NCI-H2107 (cell line): ENCODE results near the gene IRAK2.
"Not testable (repeated sequence)": the region's sequence is repeated elsewhere in the genome, so short reads cannot be mapped to it uniquely, and the experiment has no call there.

ENCODE experiments used
- DNase-seq: peaks from one replicate; lab custom pipeline; 2025; lab: John Stamatoyannopoulos, UW

Gene IRAK2, protein sequence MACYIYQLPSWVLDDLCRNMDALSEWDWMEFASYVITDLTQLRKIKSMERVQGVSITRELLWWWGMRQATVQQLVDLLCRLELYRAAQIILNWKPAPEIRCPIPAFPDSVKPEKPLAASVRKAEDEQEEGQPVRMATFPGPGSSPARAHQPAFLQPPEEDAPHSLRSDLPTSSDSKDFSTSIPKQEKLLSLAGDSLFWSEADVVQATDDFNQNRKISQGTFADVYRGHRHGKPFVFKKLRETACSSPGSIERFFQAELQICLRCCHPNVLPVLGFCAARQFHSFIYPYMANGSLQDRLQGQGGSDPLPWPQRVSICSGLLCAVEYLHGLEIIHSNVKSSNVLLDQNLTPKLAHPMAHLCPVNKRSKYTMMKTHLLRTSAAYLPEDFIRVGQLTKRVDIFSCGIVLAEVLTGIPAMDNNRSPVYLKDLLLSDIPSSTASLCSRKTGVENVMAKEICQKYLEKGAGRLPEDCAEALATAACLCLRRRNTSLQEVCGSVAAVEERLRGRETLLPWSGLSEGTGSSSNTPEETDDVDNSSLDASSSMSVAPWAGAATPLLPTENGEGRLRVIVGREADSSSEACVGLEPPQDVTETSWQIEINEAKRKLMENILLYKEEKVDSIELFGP

DNA sequence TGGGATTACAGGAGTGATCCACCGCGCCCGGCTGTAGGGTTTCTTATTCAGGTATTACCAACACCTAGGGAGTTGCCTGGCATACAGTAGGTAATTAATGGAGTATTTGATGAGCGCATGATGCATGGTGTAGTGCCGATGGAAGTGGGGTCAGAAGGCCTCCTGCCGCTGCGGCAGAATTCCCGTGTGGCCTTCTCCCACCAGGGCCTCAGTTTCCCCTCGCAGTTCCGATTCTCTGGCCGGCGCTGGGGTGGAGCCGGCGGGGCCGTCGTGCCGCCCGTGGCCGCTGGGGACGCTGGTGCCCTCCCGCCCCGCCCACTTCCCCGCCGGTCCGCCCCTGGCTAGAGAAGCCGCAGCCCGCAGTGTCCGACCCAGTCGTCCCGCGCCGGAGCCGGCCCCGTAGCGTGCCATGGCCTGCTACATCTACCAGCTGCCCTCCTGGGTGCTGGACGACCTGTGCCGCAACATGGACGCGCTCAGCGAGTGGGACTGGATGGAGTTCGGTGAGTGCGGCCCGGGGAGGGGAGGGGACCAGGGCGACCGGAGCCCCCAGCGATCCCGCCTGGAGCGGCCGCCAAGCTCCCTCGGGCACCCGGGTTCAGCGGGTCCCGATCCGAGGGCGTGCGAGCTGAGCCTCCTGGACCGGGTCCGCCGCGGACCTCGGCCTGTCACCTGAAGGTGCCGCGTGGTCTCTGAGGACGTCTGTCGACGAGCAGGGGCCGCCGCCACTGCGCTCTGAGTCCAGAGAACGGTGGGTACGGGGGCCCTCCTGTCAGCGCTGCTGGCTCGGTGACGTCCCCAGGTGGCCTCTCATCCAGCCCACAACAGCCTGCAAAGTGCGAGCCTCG, at the start of gene IRAK2:
Gene IRAK2 (plus strand): TSS at position 374 of the 848 bp plus-strand sequence. CDS start 36 bp downstream, at position 410.
- no peak for DNase-seq

DNA sequence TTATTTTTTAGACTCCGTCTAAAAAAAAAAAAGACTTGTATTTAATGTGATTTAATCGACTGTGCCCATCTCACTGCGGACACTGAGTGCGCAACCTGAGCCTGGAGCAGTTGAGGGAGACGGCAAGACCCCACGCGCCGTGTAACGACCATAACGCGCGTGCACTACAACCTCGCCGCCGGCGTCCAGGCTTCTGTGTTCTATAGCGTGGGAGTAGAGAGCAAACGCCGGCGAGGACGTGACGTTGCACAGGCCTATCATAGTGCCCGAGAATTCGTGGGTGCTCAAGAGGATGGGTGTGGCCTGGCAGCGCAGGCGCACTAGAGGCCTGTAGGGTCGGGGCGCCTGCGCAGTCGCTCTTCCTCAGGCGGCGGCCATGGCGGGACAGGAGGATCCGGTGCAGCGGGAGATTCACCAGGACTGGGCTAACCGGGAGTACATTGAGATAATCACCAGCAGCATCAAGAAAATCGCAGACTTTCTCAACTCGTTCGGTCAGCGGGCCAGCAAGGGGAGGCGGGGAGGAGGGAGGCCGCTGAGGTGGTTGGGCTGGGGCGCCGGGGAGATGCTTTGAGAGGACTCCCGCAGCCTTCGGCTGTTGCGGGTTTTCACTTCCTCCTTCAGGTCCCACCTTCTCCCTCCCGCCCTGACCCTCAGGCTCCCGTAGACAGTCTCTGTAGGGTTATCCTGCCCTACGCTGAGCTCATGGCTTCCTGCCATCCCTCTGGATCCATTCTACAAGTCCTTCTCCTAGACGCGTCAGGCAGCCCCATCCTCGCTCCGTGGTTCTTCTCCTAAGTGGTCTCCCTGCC, 49.2 kb upstream of the IRAK2 start, which contains the start of gene BRK1:
Gene BRK1 (plus strand): TSS at position 350 of the 812 bp plus-strand sequence. CDS start 27 bp downstream, at position 377.
- peak; percentile 89 for DNase-seq

DNA sequence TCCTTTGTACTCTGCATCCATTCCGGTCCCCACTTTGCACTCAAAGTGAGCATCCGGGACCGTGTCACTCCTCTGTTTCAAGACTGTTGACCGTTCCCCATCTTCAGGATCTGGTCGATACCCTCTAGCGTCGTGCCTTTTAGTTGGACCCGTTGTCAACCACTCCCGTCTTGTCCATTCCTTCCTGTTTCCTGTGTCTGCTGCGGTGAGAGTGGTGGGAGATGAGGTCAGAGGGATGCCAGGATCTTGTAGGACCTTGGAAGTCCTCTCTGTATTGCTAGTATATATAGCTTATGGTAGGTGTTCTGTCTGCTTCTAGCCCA, 48.6 kb upstream of the IRAK2 start:
- no peak for DNase-seq

DNA sequence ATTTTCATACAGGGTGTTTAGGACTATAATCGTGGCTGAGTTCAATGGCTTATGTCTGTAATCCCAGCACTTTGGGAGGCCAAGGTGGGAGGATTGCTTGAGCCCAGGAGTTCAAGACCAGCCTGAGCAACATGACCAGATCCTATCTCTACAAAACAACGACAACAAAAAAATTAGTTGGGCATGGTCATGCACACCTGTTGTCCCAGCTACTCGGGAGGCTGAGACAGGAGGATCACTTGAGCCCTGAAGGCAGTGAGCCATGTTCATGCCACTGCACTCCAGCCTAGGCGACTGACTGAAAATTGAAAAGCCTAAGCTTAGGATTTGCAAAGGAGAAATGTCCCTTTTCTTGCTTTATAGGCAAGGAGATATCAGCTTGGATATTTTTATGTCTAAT, 47.8 kb upstream of the IRAK2 start:
- no peak for DNase-seq

DNA sequence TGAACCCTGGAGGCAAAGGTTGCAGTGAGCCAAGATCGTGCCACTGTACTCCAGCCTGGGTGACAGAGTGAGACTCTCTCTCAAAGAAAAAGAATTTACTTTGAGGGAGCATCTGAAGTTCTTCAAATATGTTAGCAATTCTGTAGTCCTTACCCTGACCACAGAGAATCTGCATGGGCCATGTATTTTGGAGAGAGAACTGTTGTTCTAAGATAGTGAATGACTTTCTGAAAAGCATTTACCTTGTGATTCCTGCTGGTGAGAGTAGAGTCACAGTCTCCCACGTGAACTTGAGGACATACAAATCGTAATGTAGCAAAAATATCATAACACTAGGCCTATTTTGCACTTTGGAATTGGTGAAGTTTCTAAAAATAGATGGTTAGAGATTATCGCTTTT, 45.3 kb upstream of the IRAK2 start:
- DNase-seq: no peak

DNA sequence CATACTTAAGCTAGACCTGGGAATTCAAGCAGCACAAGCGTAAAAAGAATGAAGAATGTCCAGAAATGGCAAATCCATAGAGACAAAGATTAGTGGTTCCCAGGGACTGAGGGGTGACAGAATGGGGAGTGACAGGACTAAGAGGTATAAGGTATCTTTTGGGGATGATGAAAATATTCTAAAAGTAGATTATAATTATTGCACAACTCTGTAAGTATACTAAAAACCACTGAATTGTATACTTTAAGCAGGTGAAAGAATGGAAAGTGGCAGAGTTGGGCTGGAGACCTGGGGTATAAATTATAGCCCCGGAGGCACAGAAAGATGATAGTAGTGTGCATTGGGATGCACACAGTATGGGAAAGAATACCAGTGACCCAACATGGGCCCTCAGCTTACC, 43.7 kb upstream of the IRAK2 start:
- DNase-seq: no peak

DNA sequence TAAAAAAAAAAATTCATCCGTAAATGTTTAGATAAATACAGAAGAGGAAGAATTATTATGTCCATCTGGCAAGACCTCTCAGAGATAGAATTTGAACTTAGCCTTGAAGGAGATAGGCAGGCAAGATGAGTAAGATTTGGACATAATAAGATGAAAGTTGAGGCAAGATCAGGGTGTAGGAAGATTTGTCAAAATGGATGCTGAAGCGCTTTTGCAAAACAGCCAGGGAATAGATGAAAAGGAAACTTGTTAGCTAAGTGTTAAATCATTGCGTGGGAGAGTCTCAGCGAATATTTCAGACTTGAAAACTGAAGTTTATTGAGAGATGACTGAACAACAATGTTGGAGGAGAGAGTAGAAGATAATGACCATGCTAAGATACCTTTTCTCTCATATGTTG, 42.0 kb upstream of the IRAK2 start:
- no peak for DNase-seq

DNA sequence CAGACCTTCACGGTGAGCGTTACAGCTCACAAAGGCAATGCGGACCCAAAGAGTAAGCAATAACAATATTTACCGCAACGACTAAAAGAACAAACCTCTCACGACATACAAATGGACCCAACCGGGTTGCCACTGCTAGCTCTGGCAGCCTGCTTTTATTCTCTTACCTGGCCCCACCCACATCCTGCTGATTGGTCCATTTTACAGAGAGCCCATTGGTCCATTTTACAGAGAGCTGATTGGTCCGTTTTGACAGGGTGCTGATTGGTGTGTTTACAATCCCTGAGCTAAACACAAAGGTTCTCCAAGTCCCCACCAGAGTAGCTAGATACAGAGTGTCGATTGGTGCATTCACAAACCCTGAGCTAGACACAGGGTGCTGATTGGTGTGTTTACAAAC, 28.8 kb upstream of the IRAK2 start:
- not testable (repeated sequence) for DNase-seq

DNA sequence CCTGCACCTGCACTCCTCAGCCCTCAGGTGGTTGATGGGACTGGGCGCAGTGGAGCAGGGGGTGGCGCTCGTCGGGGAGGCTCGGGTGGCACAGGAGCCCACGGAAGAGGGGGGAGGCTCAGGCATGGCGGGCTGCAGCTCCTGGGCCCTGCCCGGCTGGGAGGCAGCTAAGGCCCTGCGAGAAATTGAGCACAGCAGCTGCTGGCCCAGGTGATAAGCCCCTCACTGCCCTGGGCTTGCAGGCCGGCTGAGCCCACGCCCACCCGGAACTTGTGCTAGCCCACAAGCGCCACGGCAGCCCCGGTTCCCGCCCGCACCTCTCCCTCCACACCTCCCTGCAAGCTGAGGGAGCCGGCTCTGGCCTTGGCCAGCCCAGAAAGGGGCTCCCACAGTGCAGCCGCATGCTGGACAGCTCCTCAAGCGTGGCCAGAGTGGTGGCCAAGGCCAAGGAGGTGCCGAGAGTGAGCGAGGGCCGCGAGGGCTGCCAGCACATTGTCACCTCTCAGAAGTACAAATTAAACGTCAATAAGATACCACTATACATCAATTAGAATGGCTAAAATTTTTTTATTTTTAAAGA, 28.2 kb upstream of the IRAK2 start:
- DNase-seq: no peak

DNA sequence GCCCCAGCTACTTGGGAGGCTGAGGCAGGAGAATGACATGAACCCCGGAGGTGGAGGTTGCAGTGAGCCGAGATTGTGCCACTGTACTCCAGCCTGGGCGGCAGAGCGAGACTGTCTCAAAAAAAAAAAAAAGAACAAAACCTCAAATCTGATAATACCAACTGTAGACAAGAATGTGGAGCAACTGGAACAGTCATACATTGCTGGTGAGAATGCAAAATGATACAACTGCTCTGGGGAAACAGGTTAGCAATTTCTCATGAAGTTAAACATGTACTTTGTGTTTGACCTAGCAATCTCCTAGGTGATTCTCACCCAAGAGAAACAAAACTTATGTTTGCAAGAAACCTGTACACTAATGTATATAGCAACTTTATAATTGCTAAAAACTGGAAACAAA, 27.5 kb upstream of the IRAK2 start:
- no peak for DNase-seq

DNA sequence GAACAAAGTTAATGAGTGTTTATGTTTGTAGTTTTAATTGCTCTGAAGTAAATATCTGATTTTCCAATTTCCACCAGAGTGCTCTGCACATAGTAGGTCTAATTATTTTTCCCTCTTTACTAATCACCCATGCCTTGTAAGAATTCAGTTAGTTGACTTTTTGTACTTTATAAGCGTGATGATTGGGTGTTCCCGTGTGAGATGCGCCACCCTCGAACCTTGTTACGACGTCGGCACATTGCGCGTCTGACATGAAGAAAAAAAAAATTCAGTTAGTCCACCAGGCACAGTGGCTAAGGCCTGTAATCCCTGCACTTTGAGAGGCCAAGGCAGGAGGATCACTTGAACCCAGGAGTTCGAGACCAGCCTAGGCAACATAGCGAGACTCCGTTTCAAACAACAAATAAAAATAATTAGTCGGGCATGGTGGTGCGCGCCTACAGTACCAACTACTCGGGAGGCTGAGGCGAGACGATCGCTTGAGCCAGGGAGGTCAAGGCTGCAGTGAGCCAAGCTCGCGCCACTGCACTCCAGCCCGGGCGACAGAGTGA, 23.6 kb upstream of the IRAK2 start:
- DNase-seq: no peak

DNA sequence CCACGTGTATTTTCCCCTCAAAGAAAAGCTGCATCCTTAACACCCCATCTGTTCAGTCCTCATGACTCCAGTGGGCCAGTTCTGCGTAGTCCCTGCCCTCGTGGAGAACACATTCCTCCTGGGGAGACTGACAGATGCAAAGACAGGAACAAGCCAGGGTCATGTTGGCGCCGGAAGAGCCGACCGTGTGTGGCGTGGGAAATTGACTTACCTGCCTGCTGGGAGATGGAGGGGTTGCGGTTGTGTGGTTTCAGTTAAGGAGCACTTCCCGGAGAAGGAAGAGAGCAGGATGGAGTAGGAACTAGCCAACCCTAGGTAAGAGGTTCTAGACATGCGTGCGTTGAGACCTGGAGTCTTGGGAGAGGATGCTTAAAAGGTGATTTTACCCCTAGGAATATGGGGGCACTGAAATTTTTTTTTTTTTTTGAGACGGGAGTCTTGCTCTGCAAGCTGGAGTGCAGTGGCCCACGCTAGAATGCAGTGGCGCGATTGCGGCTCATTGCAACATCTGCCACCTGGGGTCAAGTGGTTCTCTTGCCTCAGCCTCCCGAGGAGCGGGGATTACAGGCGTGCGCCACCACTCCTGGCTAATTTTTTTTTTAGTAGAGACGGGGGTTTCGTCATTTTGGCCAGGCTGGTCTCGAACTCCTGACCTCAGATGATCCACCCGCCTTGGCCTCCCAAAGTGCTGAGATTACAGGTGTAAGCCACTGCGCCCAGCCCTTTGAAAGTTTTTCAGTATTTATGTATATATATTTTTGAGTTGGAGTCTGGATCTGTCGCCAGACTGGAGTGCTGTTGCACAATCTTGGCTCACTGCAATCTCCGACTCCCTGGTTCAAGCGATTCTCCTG, 21.8 kb upstream of the IRAK2 start:
- no peak for DNase-seq

DNA sequence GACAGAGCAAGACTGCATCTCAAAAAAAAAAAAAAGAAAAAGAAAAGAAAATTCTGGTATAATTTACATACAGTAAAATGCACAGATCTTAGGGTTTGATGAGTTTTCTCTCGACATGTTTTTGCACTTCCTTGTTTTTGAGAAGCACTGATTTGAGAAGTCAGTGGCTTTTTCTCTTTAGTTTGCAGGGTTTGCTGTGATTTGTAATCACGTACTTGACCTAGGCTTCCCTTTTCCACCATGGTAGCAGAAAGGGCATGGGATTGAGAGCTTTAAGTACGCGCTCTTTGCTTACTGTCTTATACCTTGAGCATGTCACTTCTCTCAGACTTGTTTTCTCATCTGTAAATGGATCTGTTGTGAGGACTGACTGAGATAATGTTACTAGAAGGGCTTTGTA, 19.0 kb upstream of the IRAK2 start:
- no peak for DNase-seq

DNA sequence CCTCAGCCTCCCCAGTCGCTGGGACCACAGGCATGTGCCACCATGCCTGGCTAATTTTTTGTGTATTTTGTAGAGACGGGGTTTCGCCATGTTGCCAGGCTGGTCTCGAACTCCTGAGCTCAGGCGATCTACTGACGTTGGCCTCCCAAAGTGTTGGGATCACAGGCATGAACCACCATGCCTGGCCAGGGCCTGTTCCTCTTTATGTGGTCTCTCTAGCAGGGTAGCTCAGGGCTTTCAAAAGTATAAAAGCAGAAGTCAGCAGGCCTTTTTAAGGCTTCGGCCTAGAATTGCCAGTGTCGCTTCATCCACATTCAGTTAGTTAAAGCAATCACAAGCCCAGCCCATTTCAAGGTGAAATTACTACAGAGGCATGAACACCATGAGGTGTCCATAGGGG, 15.5 kb upstream of the IRAK2 start:
- DNase-seq: no peak

DNA sequence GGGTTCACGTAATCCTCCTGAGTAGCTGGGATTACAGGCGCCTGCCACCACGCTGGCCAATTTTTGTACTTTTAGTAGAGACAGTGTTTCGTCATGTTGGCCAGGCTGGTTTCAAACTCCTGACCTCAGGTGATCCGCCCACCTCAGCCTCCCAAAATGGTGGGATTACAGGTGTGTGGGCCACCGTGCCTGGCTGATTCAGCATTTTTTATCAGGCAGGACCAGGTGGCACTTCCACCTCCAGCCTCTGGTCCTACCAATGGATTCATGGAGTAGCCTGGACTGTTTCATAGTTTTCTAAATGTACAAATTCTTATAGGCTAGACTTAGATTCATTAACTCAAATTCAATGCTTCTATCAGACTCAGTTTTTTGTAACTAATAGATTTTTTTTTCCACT, 13.7 kb upstream of the IRAK2 start:
- no peak for DNase-seq

DNA sequence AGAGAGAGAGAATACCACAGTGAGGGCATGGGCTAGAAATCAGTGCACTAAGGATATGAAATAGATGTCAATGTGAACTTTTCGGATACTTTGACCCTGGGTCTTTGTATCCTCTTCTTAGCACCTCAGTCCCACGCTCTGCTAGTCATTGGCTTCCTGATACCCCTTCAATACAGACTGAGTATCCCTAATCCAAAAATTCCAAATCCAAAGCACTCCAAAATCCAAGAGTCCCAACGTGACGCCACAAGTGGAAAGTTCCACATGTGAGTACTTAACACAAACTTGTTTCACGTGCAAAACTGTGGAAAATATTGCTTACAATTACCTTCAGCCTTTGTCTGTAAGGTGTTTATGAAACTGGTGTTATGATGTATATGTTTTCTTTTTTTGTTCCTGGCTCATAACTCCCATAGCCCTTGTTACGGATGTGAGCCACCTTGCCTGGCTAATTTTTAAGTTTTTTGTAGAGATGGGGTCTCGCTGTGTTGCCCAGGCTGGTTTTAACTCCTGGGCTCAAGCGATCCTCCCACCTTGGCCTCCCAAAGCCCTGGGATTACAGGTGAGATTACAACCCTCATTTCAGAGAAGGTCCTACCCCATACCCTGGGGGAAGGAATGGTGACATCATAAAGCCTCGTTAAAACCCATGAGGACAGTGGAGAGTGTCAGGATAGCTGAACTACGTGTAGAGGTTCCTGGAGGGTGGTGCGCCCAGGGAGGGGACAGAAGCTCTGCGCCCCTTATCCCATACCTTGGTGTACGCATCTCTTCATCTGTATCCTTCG, 10.2 kb upstream of the IRAK2 start:
- no peak for DNase-seq

DNA sequence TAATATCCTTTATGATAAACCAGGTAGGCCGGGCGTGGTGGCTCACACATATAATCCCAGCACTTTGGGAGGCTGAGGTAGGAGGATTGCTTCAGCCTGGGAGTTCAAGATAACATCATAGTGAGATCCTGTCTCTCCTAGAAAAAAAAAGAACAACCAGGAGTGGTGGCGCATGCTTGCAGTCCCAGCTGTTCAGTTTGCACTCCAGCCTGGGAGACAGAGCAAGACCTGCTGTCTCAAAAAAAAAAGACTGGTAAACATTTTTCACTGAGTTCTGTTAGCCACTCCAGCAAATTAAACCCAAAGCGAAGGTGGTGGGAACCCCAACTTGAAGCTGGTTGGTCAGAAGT, 9.6 kb upstream of the IRAK2 start:
- no peak for DNase-seq

DNA sequence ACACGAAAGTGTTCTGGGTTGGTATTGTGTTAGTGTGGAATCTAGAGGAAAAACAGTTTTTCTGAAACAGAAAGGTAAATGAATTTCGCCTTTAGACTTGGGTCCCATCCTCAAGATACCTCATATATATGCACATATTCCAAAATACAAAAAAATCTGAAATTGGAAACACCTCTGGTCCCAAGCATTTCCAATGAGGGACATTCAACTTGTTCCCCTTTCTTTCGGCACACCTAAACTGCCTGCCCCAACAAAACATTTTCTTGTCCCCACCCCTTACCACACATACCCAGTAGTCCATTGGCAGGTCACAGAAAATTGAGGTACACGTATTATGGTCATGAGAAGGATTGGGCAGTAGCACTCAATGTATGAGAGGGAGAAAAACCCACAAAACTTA, 9.1 kb upstream of the IRAK2 start:
- DNase-seq: no peak

DNA sequence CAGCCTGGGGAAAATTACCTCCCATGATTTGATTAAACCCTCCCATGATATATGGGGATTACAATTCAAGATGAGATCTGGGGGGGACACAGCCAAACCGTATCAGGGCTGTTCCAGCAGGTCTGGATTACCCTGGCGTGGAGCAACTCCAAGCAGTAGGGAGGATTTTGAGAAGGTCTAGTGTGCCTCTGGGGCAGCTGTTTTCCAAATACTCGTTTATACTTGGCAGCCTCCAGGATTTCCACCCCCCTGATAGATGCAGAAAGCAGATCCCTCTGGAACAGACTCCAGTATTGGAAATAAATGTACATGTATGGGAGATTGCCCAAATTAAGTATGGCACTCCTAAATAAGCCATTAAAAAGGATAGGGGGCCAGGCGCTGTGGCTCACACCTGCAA, 7.7 kb upstream of the IRAK2 start:
- no peak for DNase-seq

DNA sequence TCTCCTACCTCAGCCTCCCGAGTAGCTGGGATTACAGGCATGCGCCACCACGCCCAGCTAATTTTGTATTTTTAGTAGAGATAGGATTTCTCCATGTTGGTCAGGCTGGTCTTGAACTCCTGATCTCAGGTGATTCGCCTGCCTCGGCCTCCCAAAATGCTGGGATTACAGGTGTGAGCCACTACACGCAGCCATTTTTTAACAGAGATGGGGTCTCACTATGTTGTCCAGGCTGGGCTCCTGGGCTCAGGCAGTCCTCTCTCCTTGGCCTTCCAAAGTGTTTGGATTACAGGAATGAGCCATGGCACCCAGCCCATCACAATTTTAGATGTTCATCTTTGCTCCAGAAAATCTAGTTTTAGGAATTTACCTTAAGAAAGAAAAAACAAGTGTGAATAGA, 6.2 kb upstream of the IRAK2 start:
- DNase-seq: not testable (repeated sequence)
